HG03045 (cell line): ENCODE data around the gene SH3GL1.
"Not testable (repeated sequence)": the region's sequence is repeated elsewhere in the genome, so short reads cannot be mapped to it uniquely, and the experiment has no call there.

Source experiments
- ATAC-seq: cut with Tn5 transposase; IDR thresholded peaks from one replicate; pipeline ENCODE4 v1.9.1; 2021; ENCODE audit warnings: mild to moderate bottlenecking, moderate library complexity; ENCODE audit not compliant: unreplicated experiment

SH3GL1 gene

DNA sequence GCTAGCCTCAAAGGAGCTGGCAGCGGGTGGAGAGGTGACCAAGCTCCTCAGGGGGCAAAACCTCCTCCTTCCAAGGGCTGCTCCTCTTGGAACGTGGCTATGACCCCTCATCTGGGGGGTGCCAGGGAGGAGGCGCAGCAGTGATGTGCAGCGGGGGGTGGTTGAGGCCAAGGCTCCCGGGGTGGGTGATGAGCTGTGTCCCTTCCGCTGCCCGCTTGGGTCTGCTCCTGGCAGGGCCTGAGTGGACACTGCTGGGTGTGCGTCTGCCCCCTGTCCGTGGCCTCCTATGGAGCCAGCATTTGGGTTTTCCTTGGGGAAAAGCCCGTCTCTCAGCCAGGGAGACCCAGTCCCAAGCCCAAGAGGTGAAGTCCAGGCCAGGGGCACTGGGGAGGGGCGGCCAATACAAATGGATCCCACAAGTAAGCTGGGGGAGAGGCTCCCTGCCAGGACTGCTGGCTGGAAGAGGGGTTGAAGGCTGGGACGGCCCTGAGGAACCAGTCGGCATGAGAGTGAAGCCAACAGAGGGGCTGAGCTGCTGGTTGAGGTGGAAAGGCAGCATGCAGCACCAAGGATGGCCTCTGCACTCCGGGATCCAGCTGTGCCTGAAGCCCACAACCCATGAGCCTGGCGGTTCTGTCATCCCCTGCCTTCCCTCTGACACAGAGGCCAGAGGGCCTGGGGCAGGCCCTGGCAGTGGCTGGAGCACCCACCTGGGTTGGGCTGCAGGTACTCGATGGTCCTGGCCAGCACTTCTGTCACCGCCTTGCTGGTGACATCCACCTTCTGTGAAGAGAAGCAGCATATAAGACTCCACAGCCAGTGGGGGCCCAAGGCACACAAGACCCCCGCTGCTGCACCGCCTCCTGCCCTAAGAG is 34.3 kb downstream of the SH3GL1 start:
- ATAC-seq, result no peak

DNA sequence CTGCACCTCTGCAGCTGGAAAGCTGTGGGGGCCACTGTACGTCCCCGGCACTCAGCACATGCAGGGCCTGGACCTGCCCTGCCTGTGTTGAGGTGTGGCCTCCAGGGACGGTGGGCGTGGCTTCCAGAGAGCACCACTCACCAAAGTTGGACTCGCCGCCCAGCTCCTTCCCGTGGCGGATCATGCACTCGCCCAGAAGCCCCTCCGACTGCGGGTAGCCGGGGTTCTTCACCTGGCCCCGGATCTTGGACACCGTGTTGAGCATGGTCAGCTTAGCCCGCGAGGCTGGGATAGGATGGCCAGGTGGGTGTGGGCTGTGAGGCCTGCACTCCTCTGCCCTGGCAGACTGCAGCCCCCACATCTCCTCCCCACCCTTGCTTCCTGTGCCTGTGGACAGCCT is 35.0 kb downstream of the SH3GL1 start:
- no peak for ATAC-seq

DNA sequence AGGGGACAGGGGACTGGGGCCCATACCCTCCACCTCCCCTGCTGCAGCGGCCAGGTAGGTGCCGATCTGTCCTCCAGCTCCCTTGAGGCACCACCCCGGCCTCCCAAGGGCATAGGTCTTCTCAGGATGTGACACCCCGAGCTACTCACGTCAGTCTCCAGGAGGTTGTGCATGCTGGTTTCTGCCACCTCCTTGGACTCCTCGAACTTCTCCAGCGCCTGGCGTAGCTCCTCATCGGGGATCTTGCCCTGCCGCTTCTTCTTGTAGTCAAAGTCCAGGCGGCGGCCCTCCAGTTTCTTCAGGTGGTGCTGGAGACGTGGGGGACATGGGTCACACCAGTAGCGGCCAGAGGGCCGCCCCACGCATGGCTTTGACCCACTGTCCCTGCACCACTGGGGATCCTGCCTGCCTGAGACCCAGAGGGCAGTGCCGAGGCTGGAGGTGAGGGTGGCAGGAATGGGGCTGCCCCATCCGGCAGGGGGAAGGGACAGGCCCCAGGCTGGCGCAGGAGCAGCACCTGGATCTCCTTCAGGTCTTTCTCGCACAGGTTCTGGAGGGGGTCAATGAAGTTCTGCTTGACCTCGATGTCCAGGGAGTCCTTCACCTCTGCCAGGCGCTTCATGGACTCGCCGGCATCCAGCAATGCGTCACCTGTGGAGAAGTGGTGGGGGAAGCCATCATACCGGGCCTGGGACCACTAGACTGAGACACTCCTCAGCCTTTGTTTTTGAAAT is 36.6 kb downstream of the SH3GL1 start:
- ATAC-seq, result no peak

DNA sequence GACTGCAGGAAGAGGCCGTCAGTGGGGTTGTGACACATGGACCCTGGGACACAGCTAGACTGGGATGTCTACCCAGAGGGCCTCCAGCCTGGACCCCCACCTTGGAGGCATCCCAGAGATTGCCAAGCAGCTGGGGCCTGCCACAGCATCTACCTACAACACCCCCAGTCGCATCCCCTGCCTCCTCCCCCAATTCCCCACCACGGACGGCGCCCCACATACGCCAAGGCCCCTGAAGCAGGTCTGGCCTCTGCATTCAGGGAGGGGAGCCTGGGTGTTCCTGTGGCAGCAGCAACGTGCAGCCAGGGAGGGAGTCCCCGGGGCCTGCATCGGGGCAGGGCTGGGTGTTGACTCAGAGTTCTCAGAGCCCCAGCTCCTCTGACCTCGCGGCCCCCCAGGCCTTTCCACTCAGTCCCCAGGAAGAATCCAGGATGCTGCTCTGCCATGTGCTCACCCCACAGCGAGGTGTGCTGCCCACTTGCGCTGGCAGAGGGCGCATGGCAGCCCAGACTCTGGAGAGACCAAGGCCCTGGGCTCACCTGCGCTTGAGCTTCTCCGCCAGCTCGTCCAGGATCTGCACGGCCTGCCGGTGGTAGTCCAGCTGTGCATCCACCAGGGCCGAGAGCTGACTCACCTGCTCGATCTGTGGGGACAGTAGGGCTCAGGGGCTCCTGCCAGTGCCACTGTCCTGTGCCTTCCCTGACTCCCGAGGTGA is 37.4 kb downstream of the SH3GL1 start:
- ATAC-seq, result no peak

DNA sequence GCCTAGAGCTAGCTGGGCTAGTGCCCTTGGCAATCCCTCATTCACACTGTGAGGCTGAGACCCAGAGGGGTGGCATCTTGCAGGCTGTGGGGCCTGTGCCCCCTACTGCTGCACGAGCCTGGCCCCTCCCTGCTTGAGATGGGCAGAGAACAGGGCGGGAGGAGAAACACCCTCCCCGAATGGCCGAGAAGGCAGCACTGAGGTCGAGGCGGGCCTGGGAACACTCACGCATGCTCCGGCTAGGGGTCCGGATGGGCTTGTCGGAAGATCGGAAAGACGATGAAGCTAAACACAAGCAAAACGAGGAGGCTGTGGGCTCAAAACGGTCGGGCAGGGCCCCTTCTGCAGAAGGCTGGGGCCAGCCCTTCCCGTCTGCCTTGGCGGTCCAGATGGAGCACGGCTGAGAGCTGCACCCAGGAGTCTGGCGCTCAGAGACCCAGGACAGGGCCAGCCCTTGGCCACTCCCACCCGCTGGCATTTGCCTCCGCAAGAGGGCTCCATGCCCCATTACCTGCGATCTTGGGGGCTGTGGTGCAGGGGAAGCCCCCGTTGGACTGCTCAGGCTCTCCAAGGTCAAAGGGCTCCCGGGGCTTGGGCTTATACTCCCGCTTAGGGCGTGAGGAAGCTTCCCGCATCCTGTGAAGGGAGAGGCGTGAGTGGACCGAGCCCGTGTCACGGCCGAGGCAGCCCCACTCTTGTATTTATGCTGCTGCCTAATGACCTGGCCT is 38.1 kb downstream of the SH3GL1 start:
- no peak for ATAC-seq

GRCh38 chr19:4361152-4362046 is 38.9 kb downstream of the SH3GL1 start:
- ATAC-seq, result no peak

- no peak for ATAC-seq
These were observed 39.7 kb downstream of the SH3GL1 start for GRCh38 chr19:4360641-4361151.

- ATAC-seq, result no peak
These were observed 40.2 kb downstream of the SH3GL1 start for GRCh38 chr19:4360081-4360569.

DNA sequence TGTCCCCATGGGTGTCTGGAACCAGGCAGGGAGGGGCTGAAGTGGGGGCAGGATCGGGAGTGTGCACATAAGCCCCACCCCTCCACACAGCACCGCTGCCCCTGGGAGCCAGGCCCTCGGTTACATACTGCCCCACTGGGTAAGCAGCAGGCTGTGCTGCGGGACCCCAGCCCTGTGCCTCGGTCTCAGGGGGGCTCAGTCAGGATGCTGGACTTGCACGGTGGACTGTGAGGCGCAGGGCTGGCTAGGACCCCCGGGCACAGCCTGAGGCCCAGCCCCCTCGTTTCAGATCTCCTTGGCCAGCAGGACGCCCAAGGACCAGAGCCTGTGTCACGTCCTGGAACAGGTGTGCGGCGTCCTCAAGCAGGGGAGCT is 40.7 kb downstream of the SH3GL1 start:
- no peak for ATAC-seq

DNA sequence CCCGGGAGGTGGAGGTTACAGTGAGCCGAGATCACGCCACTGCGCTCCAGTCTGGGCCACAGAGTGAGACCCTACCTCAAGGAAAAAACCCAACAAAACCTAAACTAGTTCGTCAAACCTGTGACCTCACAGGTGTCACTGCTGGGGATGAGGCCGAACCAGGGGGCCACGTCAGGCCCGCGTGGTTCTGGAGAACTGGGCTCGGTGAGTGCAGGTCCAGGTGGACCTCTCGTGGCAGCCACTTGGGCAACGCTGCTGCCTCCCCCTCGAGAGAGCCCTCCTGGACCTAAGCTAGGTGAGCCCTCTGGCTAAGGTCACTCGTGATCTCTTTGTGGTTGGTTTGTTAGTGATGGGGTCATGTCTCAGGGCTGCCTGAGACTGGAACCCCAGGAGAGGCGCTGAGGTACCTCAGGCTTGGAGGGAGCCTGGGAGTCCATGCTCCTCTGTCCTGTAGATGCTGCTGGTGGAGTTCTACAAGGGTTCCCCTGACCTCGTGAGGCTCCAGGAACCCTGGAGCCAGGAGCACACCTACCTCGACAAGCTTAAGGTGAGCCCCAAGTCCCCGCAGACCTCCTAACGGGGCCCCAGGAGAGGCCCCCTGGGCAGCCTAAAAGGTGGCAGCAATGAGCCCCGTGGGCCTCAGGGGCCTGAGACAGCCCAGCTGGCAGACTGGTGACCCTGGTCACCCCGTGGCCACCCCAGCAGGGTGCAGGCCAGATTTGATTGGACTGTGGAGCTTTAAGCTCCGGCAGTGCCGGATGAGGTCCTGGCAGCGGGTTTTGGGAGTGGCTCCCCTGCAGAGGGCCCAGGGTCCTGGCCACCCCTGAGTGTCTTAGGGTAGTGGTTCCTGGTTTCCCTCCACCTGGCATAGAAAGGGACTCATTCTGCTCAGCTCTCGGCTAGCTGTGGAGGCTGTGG is 41.4 kb downstream of the SH3GL1 start:
- no peak for ATAC-seq

- ATAC-seq, result no peak
These were observed 42.4 kb downstream of the SH3GL1 start for GRCh38 chr19:4357921-4358326.

DNA sequence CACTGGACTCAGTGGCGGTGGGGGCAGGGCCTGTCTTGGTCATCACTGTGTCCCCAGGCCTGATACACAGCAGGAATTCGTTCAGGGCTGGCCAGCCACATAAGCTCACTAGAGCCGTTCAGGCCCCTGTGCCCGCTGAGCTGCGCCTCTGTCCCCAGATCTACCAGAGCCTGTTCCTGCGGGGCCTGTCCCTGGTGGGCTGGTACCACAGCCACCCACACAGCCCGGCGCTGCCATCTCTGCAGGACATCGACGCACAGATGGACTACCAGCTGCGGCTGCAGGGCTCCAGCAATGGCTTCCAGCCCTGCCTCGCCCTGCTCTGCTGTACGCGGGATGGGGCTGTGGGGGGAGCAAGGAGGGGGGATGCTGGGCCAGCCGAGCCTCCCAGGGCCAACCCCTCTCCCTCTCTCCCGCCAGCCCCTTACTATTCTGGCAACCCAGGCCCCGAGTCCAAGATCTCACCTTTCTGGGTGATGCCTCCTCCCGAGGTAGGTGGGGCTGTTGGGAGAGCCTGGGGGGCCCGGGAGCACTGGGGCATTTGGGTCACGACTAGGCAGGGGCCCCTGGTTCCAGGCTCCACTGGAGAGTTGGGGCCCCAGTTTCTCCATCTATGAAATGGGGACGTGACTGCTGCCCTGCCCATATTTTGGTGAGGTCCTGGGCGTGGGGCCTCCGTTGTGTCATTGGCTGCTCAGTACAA is 43.1 kb downstream of the SH3GL1 start:
- no peak for ATAC-seq

- ATAC-seq, result no peak
These were observed 45.5 kb downstream of the SH3GL1 start for GRCh38 chr19:4354897-4355296.

DNA sequence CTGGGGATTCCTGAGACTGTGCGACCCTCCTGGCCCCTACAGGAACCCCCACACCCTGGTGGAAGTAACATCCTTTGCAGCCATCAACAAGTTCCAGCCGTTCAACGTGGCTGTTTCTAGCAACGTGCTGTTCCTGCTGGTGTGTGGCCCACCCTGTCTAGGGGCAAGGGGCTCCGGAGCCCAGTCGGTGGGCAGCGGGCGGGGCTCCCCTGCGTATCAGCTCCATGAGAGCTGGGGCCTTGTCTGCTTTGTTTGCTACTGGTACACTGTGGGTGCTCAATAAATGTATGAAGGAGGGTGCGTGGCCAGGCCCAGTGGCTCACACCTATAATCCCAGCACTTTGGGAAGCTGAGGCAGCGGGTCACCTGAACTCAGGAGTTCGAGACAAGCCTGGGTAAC is 46.1 kb downstream of the SH3GL1 start:
- no peak for ATAC-seq

GRCh38 chr19:4352701-4353121 is 47.6 kb downstream of the SH3GL1 start:
- no peak for ATAC-seq

DNA sequence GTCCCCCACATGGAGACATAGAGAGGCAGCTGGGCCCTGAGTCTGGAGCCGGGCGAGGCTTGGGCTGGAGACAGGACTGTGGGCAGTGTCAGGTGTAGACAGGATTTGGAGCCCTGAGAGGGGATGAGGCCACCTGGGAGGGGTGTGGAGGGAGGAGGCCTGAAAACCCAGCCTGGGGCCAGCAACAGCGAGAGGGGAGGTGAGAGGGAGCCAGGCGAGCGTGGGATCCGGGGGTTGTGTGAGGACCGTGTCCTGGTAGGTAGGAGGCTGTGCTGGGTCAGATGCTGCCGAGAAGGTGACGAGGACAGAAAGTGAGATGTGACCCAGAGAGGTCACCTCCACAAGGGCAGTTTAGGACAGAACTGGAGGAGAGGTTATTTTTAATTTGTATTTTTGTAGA is 49.6 kb downstream of the SH3GL1 start:
- no peak for ATAC-seq

DNA sequence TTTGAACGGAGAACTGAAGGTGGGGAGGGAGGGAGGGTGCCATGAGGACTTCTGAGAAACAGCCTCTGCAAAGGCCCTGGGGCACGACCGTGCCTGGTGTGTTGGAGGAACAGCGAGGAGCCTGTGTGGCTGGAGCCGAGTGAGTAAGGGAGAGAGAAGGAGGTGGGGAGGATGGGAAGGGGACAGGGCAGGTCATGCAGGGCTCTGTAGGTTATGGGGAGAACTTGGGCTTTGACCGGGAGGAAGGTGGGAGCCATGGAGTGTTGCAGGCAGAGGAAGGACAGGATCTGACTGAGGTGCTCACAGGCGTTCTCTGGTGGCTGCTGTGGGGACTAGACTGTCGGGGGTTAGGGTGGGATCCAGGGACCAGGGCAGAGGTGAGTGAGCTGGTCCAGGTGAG is 50.2 kb downstream of the SH3GL1 start:
- ATAC-seq, result no peak

DNA sequence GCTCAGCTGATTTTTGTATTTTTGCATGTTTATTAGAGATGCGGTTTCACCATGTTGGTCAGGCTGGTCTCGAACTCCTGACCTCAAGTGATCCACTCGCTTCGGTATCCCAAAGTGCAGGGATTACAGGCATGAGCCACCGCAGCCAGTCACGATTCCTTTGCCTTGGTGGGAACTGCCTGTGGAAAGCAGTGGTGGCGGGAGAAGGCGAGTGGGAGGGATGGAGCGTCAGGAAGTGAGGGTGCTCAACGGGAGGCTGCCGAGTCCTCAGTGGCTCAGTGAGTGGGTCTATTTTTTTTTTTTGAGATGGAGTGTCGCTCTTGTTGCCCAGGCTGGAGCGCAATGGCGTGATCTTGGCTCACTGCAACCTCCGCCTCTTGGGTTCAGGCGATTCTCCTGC is 51.1 kb downstream of the SH3GL1 start:
- ATAC-seq, result not testable (repeated sequence)
